GM19351 (cell line): Measurements from ENCODE around the gene B3GALT5.
"Not testable (repeated sequence)": the region's sequence is repeated elsewhere in the genome, so short reads cannot be mapped to it uniquely, and the experiment has no call there.

Source experiments
- ATAC-seq: cut with Tn5 transposase; IDR thresholded peaks from one replicate; pipeline ENCODE4 v1.9.1; 2021; ENCODE audit warnings: mild to moderate bottlenecking, moderate library complexity; ENCODE audit not compliant: unreplicated experiment

The B3GALT5 gene

DNA sequence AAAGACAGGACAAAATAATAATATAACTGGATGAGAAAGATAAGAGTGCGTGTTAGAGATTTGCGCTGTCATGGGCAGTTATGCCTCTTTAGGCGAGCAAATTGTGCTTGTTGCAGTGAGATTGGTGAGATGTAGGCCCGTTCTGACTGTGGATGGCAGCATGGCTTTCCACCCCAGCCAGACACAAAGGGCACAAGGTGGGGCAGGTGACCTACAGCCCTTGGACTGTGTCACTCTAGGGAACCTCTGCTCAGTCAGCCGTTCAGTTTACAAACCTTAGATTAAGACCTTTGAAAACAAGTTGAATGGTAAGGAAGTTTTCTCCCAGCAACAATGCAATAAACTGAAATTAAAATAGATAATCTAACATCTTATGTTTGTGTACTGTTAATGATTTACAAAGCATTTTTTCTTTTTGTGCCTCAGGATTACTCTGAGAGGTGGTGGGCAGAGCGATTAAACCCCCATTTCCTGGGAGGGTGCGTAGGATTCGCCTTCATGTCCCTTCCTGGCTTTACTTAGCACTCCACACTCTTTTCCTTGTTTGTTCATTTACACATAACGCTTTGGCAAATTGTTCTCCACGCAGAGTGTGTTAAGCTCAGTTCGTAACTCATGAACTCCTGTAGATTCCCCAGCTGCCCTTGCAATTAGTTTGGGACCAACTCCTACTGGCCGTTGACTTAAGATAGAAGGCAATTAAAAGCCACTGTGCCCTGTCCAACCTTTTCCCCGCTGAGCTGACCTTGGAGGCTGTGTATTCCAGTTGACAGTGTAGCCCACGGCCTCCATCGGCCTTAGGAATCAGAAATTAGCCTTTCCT lies 74.1 kb downstream of the B3GALT5 start:
- no peak for ATAC-seq

DNA sequence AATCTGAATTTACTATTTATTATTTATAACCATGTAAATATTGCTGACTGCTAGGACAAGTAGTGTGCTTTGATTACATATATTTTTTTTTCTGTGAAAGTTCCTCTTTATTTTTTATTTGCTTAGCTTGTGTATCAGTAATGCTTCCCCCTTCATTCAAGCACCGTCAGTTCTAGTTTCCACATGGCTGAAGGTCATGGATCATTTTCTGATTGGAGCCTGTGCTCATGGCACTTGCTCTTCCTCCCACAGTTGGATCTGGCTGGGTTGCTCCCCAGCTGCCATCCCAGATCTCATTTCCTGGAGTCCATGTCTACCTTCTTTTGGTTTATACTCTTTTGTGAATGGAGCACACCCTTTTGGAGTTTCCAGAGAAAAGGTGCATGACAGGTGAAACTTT lies 75.3 kb downstream of the B3GALT5 start:
- no peak for ATAC-seq

DNA sequence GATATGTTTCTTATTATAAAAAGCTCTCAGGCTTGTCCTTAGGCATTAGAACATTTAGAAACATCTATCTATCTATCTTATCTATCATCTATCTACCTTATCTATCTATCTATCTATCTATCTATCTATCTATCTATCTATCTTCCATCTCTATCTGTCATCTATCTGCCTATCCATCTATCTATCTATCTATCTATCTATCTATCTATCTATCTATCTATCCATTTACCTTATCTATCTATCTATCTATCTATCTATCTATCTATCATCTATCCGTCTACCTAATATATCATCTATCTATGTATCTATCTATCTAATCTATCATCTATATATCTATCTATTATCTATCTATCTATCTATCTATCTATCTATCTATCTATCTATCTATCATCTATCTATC lies 77.1 kb downstream of the B3GALT5 start:
- not testable (repeated sequence) for ATAC-seq

DNA sequence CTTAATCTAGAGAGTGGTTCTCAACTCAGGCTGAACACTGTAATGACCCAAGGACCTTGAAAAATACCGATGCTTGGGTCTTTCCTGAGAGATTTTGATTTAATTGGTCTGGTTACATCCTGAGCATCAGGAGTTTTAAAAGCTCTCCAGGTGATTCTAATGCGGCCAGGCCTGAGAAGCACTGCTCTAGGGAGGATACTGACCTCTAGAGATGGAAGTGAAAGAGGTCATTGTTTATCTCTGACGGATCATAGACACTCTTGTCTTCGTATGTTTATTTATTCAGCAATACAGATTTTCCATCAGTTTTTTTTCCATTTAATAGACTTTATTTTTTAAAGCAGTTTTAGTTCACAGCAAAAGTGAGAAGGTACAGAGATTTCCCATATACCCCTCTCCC lies 77.7 kb downstream of the B3GALT5 start:
- no peak for ATAC-seq

GRCh38 chr21:39694750-39695149 lies 82.0 kb downstream of the B3GALT5 start:
- ATAC-seq, result no peak

- ATAC-seq, result no peak
Observed at GRCh38 chr21:39696196-39696595, 83.5 kb downstream of the B3GALT5 start.

DNA sequence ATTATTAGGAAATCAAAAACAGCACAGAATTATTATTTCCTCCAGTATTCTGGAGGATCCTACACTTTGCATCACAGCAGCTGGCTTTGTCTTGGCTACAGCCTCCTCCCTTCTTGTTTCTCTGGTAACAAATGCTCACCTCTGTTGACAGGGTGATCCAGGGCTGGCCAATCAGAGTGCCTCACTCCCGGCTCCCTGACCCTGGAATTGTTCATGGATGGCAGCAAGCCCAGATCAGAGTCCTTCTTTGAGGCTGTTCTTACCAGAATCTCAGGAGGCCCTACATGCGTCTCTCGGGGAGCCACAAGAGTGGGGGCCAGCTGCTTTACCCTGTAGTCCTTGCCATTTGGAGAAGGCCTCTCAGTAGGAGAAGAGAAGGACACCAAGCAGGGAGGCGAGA lies 83.9 kb downstream of the B3GALT5 start:
- no peak for ATAC-seq

- no peak for ATAC-seq
Observed at GRCh38 chr21:39700318-39700717, 87.6 kb downstream of the B3GALT5 start.

- ATAC-seq, result no peak
Observed at GRCh38 chr21:39703578-39703977, 90.8 kb downstream of the B3GALT5 start.

DNA sequence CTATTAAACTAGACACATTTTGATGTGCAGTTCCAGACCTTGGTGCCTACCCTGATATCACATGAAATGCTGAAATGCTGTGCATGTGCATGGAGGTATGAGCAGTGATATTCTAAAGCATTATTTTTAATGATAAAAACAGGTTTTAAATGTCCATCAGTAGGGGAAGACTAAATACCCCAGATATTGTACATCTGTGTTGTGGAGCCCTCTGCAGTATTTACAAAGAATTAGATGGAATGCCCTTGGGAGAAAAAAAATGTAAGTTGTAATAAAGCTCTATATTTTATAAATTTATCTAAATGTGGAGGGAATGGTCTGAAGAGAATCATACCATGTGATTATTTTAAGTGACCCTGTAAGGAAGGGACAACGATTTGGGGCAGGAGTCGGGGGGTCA lies 93.1 kb downstream of the B3GALT5 start:
- ATAC-seq, result no peak

GRCh38 chr21:39707316-39707715 lies 94.6 kb downstream of the B3GALT5 start:
- no peak for ATAC-seq

DNA sequence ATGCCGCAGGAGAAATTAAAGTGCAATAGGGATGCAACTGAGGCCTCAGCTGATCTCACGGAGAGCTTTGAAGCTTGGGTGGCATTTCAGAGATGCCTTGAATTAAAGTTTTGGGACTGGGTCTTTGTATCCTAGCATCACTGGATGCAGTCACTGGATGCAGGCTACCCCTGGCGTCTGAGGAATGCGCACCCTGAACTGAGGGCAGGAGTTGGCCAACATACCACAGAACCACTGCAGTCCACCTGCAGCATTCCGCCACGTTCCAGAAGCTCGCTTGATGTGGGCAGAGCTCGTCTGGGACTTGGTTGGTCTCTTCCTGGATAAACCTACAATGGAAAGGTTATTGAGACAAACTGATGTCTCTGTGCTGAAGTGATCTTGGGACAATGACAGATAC lies 98.1 kb downstream of the B3GALT5 start:
- ATAC-seq, result no peak

DNA sequence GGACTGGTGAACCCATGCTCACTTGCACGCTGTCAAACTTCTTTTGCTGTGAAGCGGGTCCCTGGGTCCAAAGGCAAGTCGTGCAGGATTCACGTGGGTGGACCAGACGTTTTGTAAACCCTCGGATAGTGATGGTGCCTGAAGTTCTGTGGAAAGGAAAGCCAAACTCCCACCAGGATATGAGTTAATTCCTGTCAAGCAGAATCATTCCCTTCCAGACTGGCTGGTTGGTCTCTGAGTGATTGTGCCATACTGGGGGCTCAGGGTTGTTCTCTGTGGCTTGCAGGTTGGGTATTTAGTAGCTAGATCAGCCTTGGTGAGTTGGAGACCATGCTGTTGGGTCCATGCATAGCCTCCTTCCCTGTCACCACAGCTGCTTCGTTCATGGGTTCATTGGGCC lies 99.5 kb downstream of the B3GALT5 start:
- no peak for ATAC-seq

DNA sequence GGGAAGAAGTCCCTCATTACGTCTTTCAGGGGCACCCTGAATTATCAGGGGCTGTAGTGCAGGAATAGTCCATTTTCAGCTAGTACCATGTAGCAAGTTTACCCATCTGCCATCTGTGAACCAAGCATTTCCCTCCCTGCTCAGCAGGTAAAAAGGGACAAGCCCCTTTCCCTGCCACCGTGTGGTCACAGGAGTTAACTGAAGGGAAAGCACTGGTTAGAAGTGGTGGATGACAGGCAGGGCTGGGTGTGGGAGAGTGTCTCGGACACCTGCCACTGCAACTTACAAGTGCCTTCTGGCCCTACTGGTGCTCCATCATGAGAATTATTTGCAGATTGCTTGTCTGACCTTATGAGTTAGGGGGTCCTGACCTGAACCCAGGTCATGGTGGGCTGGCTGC lies 100.2 kb downstream of the B3GALT5 start:
- ATAC-seq, result no peak

GRCh38 chr21:39713905-39714304 lies 101.2 kb downstream of the B3GALT5 start:
- no peak for ATAC-seq

- no peak for ATAC-seq
Observed at GRCh38 chr21:39714331-39714730, 101.6 kb downstream of the B3GALT5 start.

DNA sequence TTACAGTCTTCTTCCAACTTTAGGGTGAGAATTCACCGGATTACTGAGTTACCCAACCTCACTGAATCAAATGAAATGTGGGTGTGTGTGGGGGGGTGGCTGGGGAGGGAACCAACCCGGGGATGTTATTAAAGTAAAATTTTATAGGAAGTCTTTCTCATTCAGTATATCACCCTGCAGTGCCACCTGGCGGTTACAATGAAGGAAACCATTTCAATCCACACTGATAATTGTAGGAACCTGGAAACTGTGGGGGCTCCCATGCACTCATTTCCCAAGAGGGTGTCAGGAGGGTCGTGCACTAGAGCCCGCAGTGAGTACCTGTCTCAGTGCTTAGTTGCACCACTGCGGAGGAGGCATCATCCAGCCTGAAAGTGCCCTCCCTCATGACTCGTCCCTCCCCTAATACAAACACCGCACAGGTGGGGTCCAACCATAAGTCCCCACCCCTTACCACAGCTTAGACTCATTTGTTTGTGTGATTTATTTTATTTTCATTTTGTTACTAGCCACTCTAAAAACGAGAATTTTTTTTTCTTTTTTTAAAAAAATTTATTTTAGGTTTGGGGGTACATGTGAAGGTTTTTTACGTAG lies 103.2 kb downstream of the B3GALT5 start:
- no peak for ATAC-seq

- ATAC-seq, result no peak
Observed at GRCh38 chr21:39720126-39720778, 107.5 kb downstream of the B3GALT5 start.

- ATAC-seq, result no peak
Observed at GRCh38 chr21:39721885-39722284, 109.1 kb downstream of the B3GALT5 start.
